Esophagus mucosa (tissue), 1 donor: ENCODE measurements around the gene SLC8A3. TPM values are rescaled to one million over a fixed set of nuclear protein-coding genes. Genes with fewer than 3 reads are reported as not detected.
A peak's percentile ranks its signal among the peaks of the same experiment; 100 is the strongest.

Source experiments
- ATAC-seq: fragments of 200-7000 bp; cut with Tn5 transposase; one replicate; pipeline ENCODE4 v1.9.1; 2020
- total RNA-seq: library from RNA; stranded (reverse); gene quantifications from one replicate; pipeline ENCODE4 v1.2.4, GENCODE V29; 2023
- donor health status: DM: yes; HTN: yes; CAD: no.

Gene SLC8A3
- total RNA-seq, 1 donor from 2014 or later, result 0.08 TPM

DNA sequence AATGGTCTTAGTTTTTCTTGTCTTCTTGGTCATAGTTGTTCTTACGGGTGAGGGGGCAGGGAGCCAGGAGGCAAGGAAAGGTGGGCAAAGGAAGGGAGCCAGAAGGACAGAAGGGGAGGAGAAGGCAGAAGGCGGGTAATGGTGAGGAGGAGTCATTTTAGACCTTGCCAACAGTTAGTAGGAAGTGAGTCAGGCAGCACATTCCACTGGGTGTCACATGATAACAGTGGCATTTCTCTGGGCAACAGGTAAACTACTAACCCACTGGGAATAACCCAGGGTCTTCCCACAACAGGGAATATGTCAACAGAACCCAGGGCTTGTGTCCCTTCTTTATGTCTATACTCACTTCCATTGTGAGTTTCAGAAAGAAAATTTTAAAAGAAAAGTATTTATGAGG lies 127.6 kb downstream of the SLC8A3 start:
- ATAC-seq, result peak; percentile 37

DNA sequence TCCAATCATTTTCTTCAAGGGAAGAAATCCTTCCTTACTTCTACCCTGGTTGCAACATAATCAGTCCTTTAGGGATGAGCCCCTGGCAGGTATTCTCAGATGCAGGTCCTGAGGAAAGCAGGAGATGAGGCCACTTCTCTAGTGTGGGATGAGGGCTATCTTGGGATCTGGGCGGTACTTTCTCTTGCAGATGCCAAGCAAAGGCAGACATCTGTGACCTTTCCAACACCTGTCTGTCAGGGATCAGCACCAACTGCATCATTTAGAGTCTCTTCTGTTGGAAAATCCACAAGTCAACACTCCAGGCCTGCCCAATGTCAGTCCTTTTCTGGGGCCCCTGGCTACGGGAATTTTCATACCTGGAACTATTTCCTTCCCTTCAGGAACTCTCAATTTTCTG lies 129.2 kb downstream of the SLC8A3 start:
- no peak for ATAC-seq

DNA sequence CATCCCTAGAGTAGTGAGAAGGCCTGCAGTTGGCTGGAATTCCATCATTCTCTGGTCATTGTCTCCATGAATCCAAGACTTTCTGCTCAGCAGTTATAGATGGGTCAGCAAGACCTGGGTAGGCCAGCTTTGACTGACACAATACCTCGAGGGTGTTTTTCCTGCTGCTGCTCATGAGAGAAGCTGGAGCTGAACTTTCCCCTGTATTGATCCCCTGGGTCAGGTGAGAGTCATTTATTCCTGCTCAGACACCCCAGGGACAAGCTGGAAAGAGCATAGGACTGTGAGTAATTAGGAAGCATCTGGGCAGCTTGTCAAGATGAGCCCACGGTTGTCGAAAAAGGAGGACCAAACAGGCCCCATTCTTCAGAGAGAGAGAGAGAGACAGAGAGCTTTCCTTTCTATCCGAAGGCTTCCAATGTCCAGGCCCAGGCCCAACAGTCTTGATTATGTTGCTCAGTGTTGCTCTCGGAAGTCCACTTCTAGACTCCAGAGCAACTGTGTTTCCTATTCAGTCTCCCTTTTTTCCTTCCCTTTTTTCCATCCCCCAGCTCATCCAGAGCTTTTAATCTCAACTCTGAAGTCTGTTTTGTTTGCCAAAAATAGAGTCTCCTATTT lies 131.1 kb downstream of the SLC8A3 start:
- no peak for ATAC-seq

DNA sequence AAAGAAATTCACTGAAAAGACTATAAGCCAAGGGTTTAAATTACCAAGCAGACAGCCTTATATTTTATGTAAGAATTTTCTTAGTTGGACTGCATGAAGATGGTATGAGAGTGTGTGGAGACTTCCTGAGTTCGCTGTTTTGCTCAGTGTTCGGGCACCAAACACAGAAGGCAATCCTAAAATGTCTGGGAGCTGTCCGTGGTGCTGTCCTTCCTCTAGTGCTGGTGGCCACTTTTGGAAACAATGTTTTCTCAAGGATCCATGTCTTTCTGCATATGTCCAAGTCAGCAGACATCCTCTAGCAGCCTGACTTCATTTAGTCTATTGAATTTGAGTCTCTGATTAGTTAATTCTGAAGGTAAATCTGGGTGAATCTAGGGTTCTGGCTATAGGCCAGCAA lies 135.8 kb downstream of the SLC8A3 start:
- no peak for ATAC-seq

DNA sequence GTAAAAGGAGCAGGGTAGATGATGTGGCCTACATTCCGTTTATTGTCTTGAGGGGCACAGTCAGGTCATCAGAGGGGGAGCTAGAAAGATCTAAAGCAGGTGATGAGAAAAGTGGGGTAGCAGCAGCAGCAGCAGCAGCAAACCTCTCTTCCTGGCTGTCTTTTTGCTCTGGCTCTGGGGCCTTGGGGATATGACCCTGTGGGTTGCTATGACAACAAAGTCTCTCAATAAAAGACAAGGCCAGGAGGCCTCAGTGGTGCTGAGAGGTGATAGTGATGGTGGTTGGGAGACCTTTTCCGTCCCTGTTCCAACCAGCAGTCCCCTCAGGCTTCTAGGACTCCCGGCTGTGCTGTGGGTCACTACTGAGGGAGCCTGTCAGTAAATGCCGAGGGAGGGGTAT lies 138.6 kb downstream of the SLC8A3 start:
- ATAC-seq, result no peak

DNA sequence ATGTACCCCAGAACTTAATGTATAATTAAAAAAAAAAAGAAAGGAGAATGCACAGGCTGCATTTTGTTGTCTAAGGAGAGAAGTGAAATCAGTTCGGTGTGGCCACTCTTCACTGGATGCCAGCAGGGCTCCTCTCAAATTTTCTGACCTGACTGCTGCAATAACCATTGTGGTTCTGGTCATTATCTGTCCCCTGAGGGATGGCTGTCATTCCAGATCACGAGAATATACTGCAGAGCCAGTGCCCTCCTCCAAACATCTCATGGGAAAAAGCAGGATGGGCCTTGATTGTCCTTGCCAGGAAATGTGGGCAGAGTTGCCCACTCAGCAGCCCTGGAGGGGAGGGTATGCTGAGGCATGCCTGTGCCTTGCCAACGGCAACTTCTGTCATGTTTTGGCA lies 139.1 kb downstream of the SLC8A3 start:
- ATAC-seq, result no peak

DNA sequence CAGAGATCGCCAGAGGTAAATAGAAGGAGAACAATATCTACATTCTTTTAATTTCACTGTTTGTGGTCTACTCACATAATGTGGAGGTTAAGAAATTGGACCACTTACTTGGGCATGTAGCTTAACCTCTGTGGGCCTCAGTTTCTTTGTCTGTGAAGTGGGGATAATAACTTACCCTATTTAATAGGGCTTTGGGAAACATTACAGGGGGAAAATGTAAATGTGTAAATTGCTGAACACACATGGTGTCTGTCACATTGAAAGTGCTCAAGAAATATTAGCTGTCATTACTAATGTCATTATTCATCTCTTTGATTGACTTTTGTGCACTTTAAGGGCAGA lies 140.5 kb downstream of the SLC8A3 start:
- ATAC-seq, result no peak

DNA sequence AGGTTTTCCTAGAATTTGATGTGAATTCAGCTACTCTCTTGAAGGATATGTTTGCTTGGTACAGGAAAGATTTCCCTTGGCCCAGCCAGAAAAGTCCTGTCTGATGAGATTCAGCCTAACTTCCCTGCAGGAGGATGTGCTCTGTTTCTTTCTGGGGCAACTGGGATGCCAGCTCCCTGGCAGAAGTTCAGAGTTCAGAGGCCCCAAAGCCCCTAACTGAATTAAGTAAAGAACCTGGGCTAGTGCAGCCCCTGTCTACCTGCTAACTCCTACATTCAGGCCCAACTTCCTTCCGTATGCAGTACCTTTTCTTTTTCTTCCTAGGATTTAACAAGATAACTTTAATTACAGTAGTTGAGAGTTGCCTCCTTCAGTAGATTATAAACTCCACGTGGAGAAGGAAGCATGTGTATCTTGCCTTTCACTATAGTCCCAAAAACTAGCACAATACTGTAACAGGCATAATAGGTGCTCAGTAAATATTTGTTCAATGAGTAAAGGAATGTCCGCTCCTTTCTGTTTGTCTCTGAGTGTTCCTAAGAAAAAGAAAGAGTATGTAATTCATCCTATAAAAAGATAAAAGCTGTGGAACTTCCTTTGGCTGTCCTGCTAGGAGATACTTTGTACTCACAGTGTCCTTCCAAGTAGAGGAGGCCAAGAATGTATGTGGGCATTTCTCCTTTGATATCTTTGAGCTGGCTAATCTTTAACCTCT lies 141.0 kb downstream of the SLC8A3 start:
- ATAC-seq, result no peak

DNA sequence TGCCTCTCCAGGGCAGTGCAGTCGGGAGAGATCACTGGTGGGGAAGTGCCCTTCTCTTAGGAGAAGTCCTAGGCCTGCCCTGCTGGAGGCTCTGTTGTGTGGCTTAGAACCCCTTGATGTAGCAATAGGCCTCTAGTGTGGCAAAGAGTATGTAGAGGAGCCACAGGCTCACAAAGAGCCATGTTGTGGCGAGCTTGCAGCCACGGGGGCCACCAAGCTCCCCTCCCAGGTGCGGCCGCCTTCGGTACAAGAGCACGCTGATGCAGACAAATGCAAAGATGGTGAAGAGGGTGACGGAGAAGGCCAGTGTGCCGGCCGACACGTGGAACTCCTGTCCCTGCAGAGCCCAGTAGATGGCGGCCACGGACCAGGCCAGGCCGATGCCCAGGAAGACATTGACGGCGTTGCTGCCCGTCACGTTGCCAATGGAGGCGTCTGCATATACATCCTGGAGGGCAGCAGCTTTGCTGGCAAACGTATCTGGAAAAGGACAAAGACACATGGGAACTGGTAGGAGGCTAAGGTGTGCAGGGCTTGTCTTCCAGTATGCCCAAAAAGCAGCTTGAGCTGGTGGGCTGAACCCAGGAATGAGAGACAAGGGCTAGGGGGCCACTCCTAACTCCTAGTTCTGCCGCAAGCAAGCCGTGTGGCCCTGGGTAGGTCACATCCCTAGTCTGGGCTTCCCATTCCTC lies 142.8 kb downstream of the SLC8A3 start:
- peak; percentile 83 for ATAC-seq

DNA sequence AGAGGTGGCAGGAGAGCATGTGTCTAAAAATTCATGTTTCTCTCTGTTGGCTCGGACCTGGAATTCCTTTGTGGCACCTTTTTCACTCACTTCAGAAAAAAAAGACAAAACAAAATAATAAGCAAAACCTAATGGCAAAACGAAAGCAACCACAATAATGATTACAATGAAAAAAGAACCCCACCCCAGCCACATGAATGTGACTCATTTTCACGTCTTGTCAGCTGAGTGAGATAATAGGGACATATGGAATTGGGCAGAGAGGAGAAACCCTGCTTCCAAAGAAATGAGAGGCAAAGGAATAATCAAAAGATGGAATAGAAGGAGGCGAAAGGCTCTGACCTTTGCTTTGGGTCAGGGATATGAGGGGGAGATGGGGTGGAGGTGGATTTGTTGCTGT lies 143.4 kb downstream of the SLC8A3 start:
- ATAC-seq, result no peak

DNA sequence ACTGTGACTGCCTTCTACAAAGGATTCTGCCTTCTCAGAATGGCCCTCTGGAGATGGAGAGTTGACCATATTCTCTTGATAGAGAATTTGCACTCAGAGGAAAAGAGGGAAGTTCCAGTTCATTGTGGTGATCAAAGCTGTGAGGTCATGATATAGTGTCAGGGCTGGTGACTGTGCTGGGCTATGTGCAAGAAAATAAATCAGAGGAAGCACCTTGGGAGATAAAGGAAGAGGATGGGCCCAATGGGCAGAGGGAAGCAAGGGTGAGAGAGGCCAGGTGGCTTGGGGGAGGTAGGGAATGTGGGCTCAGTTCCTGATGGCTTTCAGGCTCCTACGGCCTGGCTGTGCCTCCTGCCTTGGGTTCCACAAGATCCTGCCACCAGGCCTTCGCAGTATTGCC lies 145.8 kb downstream of the SLC8A3 start:
- no peak for ATAC-seq

DNA sequence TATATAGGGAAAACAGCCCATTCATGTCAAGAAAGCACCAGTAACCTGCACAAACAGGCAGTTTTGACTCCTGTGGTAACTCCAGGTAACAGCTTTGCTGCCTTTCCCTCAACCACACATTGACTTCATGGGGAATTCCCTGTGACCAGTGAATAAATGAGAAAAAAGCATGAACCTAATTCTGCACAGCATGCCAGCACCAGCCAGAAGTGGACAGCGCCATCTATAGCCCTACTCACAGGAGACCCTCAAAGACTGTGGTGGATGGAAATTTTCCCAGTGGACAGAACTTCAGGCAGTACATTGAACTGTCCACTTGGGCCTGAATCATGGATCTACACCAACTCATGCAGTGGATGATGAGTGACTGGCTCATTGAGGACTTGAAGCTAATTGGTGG lies 152.1 kb downstream of the SLC8A3 start:
- no peak for ATAC-seq

DNA sequence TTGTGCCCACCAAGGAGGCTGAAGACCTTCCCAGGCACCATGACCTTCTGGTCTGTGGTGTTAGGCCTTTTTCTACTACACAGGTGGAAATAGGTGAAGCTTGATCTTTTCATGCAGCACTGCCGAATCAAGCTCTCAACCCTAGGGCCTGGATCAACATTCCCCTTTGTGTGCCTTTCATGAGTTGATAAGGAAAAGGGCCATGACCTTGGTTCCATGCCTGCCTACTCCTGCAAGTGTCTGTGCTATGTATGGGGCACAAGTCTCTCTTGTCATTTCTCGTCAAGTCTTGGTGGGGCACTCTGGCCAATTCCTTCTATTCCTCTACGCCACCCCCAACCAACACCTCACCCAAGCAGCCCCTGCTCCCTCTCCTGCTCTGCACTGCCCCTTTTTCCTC lies 154.5 kb downstream of the SLC8A3 start:
- no peak for ATAC-seq

DNA sequence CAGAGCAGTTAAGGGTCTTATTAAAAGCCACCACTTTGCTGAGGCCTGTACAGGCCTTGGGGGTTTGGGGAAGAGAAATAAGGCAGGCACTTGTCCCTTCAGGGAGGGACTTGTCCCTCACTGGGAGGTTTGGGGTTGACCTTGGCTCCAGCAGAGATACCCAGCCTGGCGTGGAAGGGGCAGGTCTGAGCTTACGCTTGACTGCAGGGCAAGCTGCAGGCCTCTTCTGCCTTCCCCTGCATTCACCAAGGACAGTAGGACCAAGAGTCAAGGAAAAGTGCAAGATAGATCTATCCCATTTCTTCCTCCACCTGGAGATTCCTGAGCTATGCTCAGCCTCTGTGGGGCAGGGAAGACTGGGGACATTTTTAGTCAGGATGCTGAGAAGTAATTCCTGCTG lies 155.2 kb downstream of the SLC8A3 start:
- no peak for ATAC-seq

DNA sequence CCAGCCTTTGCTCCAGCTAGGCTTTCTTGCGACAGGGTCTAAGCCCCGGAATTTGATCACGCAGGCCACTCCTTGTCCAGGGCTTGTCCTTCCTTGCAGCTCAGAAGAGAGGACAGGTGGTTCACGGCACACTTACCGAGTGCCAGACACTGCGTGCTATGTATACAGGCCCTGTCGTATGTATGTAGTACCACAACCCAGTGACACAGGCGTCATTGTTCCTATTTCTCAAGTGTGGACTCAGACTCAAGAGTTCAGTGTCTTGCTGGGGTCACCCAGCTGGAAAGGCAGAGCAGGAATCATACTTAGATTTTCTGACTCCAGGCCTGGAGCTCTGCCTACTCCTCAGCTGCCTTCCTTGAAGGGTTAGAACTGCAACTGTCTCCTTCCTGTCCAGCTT lies 155.6 kb downstream of the SLC8A3 start:
- ATAC-seq, result no peak

DNA sequence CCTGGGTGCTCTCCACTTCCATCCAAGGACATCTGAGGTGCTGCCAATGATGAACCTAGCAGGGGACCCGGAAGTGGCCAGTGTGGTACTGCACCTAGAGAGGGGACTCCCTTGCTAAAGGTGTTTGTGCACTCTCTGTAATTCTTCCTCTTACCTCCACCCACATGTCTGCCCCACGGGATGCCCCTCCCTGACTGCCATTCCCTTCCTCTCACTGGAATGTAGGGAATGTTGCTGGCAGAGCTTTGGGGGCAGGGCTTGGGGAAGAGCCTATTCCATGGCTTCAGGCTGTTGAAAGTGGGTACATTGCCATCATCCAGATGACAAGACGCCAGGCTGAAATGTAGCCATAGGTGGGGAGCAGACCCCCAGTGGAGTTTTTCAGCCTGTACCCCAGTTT lies 156.3 kb downstream of the SLC8A3 start:
- ATAC-seq, result no peak

DNA sequence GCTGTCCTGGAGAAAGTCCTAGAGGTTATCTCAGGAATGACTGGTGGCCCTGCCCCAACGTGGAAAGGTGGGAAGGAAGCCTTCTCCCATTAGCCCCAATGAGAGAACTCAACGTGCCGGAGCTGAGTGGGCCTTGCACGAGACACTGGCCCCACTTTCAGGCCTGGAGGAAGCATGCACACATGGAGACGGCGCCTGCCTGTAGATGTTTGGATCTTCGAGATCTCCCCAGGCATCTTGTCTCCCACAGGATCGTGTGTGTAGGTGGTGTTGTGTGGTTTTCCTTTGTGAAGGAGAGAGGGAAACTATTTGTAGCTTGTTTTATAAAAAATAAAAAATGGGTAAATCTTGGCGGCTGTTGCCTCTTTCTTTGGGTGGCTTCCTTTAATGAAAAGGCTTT lies 156.7 kb downstream of the SLC8A3 start:
- ATAC-seq, result no peak

DNA sequence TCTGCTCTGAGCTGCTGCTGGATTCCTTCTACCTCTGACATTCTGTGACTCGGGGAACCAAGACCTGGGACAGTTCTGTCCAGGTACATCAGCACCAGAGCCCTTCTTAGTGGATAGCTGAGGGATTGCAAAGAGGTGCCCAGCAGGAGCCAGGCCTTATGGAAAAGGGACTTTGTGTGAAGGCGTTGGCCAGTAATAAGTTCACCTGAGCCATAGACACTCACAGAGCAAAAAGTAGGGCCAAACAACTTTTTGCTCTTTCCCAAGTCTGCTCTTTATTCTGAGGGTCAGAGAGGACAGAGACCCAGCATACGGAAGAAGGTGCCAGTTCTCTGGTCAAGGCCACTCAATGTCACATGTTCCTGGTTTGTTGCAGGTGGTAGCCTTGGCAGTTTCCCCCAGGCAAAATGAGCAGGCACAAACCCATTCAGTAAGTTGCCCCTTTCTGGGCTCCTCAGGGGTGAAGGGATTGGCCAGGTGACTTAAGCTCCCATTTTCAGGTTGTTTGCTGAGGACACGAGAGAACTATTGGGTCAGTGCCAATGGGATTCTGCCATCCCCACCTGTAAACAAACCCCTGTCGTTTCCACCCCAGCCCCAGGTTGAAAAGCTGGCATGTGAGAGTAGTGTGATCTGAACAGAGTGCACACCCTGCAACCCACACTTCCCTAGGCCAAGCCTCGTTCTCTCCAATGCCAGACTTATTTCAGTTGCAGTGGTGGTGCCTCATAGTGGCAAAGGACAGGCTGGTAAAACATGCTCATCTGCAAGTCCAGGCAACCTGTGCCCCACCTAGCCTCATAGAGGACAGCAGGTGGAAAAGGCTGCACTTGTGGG lies 159.2 kb downstream of the SLC8A3 start:
- ATAC-seq, result no peak

DNA sequence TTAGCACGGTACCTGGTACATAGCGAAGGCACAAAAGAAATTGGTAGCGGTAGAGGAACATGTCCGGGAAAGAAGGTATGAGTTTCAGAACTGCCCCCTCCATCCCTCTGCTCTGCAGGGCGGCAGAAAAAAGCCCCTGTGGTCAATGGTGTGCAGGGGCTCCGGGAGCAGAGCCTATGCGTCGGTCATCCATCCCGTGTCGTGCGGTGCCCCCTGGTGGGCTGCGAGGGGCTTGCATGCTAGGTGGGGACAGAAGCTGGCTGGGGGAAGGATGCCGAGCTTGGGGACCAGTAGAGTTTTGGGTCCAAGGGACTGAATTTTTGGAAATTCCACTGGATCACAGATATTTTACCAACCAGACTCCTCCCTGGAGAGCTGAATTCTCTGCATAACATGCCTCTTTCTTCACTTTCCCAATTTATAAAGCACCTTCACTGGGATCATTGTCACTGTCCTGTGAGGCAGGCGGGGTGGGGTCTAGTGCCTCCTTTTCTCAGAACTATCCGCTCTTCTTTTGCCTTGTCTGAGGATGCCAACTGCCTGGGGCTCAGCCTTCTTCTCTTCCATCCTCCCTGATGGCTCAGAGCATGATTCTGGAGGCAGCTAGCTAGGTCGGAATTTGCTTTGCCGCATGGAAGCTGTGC lies 160.8 kb downstream of the SLC8A3 start:
- ATAC-seq, result peak; percentile 62

DNA sequence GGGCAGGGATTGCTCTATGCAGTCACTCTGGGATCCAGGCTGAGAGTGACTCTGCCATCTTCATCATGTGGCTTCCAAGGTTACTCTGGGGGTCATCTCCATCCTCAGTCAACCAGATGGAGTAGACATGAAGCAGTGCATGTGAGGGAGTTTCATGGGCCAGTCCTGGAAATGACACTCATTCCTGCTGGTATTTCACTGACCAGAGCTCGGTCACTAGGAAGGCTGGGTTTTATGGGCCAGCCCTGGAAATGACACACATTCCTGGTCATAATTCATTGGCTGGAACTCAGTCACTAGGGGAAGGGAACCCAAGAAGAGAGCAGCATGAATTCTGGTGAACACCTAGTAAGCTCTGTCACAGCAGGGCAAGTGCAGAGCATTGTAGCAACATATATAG lies 164.9 kb downstream of the SLC8A3 start:
- no peak for ATAC-seq

DNA sequence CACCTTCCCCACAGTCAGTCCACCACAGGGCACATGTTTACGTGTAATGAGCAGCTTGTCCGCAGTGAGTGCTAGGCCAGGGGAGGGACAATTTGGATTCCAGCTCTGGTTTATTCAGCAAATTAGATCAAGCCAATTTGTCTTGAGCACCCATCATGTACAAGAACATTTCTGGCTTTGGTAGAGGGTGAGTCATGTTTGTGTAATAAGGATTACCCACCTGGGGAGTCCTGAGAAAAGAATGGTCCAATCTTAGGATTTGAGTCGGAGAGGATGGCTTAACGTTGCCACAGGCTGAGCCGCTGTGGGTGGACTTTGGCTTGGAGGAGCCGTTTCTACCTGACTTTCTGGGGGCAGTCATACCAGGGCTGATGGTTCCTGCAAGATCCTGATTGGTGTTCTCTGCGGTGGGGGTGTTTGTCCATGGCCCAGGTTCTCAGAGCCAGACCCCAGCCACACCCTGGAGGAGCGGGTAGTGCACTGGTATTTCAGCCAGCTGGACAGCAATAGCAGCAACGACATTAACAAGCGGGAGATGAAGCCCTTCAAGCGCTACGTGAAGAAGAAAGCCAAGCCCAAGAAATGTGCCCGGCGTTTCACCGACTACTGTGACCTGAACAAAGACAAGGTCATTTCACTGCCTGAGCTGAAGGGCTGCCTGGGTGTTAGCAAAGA lies 165.8 kb downstream of the SLC8A3 start:
- ATAC-seq, result no peak

DNA sequence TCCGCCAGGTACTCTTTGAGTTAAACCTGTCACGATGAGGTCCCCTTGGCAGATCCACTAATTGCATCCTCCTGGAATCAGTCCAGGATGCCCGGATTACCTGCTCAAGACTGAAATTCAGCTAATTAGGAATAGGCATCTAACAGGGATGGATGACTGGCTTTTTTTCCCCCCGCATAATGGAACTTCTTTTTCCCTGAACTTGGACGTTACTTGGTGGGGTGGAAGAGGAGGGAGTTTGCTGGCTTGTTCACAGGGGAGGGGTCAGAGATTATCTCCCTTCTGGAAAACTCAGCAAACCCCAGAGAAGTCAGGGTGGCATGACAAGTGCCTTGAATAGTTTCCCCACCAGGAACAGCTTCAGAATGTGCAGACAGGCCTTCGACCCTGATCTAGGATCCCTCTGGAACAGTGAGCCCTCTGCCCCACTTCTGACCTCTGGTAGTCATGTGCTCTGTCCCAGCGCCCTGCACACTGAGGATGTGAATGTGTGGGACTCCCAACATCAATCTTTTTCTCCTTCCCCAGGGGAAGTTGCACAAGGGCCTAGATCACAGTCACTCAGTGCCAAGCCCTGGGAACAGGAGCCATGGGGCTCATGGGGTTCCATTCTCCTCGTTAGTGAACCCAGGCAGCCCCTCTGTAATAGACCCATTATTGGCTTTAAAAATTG lies 167.1 kb downstream of the SLC8A3 start:
- no peak for ATAC-seq
